Skeletal muscle tissue (tissue), 4 donors: ENCODE results near the gene CGB2. TPM values are rescaled to one million over a fixed set of nuclear protein-coding genes. Genes with fewer than 3 reads are reported as not detected.

ENCODE experiments used
- H3K27ac ChIP-seq: one replicate; pipeline ENCODE4 v1.7.0; 2013; ENCODE audit warnings: mild to moderate bottlenecking, low read depth, low read length, inconsistent platforms
- H3K27me3 ChIP-seq, 3 donors: one replicate each; pipeline ENCODE4 v1.7.0; 2013; ENCODE audit warnings: low read length in 3 of 3; ENCODE audit not compliant: control insufficient read depth in 3 of 3, insufficient read depth in 3 of 3
- H3K36me3 ChIP-seq, 3 donors: one replicate each; pipeline ENCODE4 v1.7.0; 2013; ENCODE audit warnings: low read length in 3 of 3; ENCODE audit not compliant: control insufficient read depth in 3 of 3, insufficient read depth in 3 of 3
- H3K4me1 ChIP-seq, 3 donors: one replicate each; pipeline ENCODE4 v1.7.0; 2013; ENCODE audit warnings: low read length in 3 of 3, mild to moderate bottlenecking in 3 of 3; ENCODE audit not compliant: control insufficient read depth in 3 of 3, insufficient read depth in 3 of 3
- H3K4me3 ChIP-seq, 3 donors: one replicate each; pipeline ENCODE4 v1.7.0; 2013; ENCODE audit warnings: low read length in 3 of 3
- H3K9ac ChIP-seq, 3 donors: one replicate each; pipeline ENCODE4 v1.7.0; 2013; ENCODE audit warnings: low read length in 3 of 3, mild to moderate bottlenecking in 3 of 3, moderate library complexity in 2 of 3, low read depth in 1 of 3
- H3K9me3 ChIP-seq, 3 donors: one replicate each; pipeline ENCODE4 v1.7.0; 2013; ENCODE audit warnings: low read length in 3 of 3; ENCODE audit not compliant: control insufficient read depth in 3 of 3
- total RNA-seq: library from RNA; depleted of rRNA; stranded (reverse); fragments of >200 nt; gene quantifications from one replicate; pipeline ENCODE4 v1.2.3, GENCODE V29; 2014
- donor health status: Osteomylitis.

Gene CGB2
- total RNA-seq, 1 donor from 2014 or later, result not detected

DNA sequence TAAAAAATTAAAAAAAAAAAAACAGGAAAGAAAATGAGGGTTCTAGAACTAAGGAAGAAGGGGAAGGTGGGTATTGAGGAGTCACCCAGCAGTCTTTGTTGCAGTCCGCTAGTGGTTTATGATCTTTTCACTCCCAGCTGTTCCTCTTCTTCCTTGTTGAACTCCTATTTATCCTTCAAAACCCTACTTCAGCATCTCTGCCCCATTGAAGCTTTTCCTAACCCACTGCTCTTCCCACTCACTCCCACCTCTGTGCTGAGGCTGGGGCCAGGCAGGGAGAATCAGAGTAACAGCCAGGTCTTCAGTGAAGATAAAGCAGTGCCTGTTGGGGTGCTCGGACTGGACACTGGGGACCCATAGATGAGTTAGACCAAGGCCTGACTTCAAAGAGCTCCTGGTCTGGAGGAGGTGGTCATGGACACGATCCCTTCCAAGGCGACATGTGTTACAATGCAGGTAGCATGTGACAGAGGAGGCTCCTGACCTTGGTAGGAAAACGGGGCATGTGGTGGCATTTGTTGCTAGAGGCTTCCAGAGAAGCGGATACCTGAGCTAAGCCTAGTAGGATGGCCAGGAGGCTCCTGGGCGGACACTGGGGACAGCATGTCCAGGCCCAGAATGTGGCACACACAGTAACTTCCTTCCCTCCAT lies 26.6 kb upstream of the CGB2 start:
- H3K4me1 ChIP-seq, result no peaks in the 10 kb centered on the region
- H3K27ac ChIP-seq, result no peak overlapping the region
- H3K36me3 ChIP-seq, result peaks cover 40 to 48% (median 40%) of the 10 kb centered on the region in 3 donors
- no peaks in the 10 kb centered on the region for H3K9me3 ChIP-seq
- no peaks in the 10 kb centered on the region for H3K27me3 ChIP-seq
- H3K4me3 ChIP-seq, result no peak overlapping the region
- H3K9ac ChIP-seq, result no peak overlapping the region

DNA sequence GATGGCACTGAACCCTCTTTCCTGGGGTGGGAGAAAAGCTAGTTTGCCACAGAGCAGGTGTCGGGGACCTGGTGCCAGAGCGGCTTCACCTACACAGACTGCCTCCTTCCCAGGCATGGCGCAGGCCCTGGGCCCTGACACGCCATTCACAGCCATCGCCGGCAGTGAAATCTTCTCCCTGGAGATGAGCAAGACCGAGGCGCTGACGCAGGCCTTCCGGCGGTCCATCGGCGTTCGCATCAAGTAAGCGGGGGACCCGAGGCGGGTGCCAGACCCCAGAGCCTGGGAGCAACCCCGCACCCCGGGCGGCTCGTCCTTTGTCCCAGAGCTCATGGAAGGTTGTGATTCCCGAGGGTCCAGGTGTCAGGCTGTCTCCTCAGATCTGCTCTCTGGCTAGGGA lies 24.8 kb upstream of the CGB2 start:
- H3K27ac ChIP-seq, result no peak overlapping the region
- H3K9ac ChIP-seq, result no peak overlapping the region
- peaks cover 52 to 61% (median 56%) of the 10 kb centered on the region in 3 donors for H3K36me3 ChIP-seq

DNA sequence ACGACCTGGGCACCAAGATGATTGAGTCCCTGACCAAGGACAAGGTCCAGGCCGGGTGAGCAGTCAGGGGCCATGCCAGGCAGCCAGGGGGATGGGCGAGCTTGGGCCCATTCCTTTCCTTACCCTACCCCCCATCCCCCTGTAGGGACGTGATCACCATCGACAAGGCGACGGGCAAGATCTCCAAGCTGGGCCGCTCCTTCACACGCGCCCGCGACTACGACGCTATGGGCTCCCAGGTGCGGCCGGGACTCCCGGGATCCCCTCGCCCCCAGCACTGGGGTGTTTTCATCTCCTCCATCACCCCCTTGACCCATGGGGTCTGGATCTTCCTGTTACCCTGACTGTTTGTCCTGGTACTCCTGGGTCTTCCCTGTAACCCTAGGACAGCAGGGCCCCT lies 21.9 kb upstream of the CGB2 start:
- no peaks in the 10 kb centered on the region for H3K27me3 ChIP-seq
- no peak overlapping the region for H3K9ac ChIP-seq
- no peaks in the 10 kb centered on the region for H3K9me3 ChIP-seq
- no peaks in the 10 kb centered on the region for H3K4me1 ChIP-seq
- no peak overlapping the region for H3K27ac ChIP-seq
- H3K36me3 ChIP-seq, result peaks cover 53 to 63% (median 59%) of the 10 kb centered on the region in 3 donors
- no peak overlapping the region for H3K4me3 ChIP-seq

More for the DNA sequence above, 24.8 kb upstream of the CGB2 start:
- Histone ChIP-seq H3K9me3 (no peaks in the 10 kb centered on the region), H3K4me3 (no peak overlapping the region), H3K27me3 (no peaks in the 10 kb centered on the region), H3K4me1 (no peaks in the 10 kb centered on the region)

DNA sequence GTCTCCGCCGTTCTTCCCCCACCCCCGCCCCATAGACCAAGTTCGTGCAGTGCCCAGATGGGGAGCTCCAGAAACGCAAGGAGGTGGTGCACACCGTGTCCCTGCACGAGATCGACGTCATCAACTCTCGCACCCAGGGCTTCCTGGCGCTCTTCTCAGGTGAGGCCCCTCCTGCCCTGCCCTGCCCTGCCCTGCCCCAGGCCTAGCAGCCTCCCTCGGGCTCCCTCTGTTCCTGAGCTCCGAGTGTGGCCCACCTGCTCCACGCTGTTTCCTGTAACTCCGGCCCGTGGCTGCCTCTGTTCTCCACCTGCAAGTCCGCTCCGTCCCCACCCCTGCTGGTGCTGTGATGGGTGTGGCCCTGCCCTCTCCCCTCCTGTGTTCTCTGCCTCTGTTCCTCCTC lies 21.2 kb upstream of the CGB2 start:
- Histone ChIP-seq H3K36me3 (peaks cover 53 to 63% (median 60%) of the 10 kb centered on the region in 3 donors), H3K27ac (no peak overlapping the region), H3K4me3 (no peak overlapping the region), H3K9me3 (no peaks in the 10 kb centered on the region), H3K4me1 (no peaks in the 10 kb centered on the region), H3K9ac (no peak overlapping the region), H3K27me3 (no peaks in the 10 kb centered on the region)

DNA sequence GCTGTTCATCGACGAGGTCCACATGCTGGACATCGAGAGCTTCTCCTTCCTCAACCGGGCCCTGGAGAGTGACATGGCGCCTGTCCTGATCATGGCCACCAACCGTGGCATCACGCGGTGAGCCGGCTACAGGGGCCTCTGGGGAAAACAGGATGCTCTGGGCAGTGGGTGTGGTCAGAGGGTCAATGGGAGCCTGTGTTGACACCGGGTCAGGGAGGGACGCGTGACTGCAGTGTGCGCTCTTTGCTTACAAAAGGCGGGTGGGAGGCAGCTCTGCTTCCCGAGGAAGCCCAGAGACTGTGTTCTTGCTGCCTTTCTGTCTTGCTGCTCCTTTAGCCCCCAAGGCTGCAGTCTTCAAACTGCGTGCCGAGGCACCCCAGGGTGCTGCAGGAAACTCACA lies 20.5 kb upstream of the CGB2 start:
- H3K27ac ChIP-seq, result no peak overlapping the region
- H3K4me1 ChIP-seq, result no peaks in the 10 kb centered on the region
- H3K36me3 ChIP-seq, result peaks cover 53 to 67% (median 62%) of the 10 kb centered on the region in 3 donors
- no peaks in the 10 kb centered on the region for H3K27me3 ChIP-seq
- H3K9me3 ChIP-seq, result no peaks in the 10 kb centered on the region
- no peak overlapping the region for H3K4me3 ChIP-seq
- no peak overlapping the region for H3K9ac ChIP-seq

DNA sequence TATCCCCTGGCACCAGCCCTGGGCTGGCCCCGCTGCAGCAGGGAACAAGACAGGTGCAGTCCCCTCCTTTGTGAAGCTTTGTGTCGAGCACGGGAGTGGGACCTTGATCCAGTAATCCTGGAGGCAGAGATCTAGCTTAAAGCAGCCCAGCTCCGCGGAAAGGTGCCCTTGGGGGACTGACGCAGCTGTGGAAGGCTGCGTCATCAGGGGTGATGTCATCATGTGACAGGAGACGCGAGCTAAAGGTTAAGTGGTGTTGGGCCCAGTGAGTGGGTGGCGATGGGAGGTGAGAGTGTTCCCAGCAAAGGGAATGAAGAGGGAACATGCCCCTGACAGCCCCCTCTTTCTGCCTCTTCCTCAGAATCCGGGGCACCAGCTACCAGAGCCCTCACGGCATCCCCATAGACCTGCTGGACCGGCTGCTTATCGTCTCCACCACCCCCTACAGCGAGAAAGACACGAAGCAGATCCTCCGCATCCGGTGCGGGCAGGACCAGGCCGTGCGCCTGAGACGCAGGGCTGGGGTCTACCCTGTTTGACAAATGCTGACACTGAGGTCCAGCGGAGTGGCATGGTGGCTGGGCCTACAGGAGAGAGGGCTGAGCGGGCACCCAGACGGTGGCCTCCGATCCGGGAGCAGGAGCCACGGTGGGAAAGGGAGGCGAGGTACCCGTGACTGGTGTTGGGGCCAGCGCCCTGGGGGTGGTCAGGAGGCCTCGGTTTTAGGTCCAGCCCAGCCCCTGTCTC lies 17.4 kb upstream of the CGB2 start:
- no peaks in the 10 kb centered on the region for H3K9me3 ChIP-seq
- H3K27ac ChIP-seq, result no peak overlapping the region
- H3K4me3 ChIP-seq, result no peak overlapping the region
- peaks cover under 1 to 3% (median 3%) of the 10 kb centered on the region in 3 donors for H3K27me3 ChIP-seq
- peaks cover 12 to 20% (median 15%) of the 10 kb centered on the region in 3 donors for H3K4me1 ChIP-seq
- peaks cover 38 to 54% (median 50%) of the 10 kb centered on the region in 3 donors for H3K36me3 ChIP-seq
- no peak overlapping the region for H3K9ac ChIP-seq

DNA sequence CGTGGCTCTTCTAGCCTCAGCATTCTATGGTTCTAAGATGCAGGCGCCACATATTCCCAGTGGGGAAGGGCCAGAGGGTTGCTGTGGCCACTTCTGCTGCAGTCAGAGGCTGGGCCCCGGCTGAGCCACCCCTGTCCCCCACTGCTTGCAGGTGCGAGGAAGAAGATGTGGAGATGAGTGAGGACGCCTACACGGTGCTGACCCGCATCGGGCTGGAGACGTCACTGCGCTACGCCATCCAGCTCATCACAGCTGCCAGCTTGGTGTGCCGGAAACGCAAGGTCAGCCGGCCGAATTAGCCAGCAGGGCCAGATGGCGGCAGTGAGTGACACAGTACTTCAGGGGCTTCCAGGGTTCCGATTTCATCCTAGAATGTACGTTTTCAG lies 16.8 kb upstream of the CGB2 start:
- no peak overlapping the region for H3K4me3 ChIP-seq
- H3K27ac ChIP-seq, result no peak overlapping the region
- no peak overlapping the region for H3K9ac ChIP-seq
- H3K9me3 ChIP-seq, result no peaks in the 10 kb centered on the region
- peaks cover 33 to 48% (median 44%) of the 10 kb centered on the region in 3 donors for H3K36me3 ChIP-seq
- H3K4me1 ChIP-seq, result peaks cover 15 to 21% (median 16%) of the 10 kb centered on the region in 3 donors
- H3K27me3 ChIP-seq, result peaks cover 3 to 6% (median 4%) of the 10 kb centered on the region in 3 donors

DNA sequence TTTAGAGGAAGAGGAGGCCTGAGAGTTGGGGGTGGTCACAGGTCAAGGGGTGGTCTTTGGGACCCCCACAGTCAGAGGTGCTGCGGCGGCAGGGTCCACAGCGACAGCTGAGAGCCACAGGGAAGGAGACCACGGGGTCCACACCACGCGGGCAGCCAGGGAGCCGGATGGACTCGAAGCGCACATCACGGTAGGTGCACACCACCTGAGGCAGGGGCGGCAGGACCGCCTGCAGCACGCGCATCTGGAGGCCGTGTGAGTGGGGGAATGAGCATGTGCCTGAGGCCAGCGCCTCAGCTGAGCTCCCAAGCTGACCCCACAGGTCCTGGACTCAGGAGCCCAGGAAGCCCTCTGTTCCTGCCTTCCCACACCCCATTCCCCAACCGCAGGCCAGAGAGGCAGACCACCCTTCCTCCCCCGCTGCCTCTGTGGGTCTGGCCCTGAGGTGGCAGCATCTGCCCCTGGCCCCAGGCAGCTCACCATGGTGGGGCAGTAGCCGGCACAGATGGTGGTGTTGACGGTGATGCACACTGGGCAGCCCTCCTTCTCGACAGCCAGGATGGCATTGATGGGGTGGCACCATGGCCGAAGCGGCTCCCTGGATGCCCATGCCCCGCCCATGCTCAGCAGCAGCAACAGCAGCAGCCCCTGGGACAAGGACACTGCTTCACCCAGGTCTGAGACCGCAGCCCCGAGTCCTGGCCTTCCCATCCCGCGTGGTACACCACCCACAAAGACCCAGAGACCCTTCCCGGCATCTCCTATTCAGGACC lies 15.4 kb upstream of the CGB2 start:
- Histone ChIP-seq H3K27me3 (peaks cover 3 to 10% (median 4%) of the 10 kb centered on the region in 3 donors), H3K4me3 (no peak overlapping the region), H3K27ac (no peak overlapping the region), H3K36me3 (peaks cover 26 to 40% (median 33%) of the 10 kb centered on the region in 3 donors), H3K4me1 (peaks cover 15 to 21% (median 16%) of the 10 kb centered on the region in 3 donors), H3K9me3 (no peaks in the 10 kb centered on the region), H3K9ac (no peak overlapping the region)

DNA sequence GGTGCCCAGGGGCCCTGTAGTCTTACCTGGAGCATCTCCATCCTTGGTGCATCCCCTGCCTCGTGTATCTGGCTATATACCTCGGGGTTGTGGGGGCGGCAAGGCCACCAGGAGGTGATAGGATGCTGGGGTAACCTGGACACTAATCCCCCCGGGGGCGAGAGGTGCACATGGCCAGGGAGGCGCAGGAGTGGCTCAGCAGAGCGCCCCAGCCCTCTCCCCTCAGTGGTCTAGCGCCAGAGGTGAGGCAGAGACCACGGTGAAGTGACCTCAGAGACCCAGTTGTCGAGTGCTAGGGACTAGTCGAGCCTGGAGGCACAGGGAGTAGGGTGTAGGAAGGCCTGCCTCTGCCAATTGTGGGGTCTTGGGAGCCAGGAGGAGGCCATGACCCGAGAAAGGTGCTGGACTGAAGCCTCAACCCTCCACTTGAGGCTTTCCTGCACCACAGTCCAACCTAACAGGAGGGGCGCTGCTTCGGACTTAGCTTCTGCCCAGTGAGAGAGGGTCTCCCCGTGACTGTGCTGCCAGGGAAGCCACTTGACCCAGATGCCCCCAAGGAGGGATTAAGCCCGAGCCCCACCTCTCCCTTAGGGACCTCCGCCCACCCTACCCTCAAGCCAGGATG lies 14.5 kb upstream of the CGB2 start, which contains the start of gene LHB:
Gene LHB (minus strand): TSS at position 51 of the 625 bp plus-strand sequence. CDS start 10 bp downstream, at position 41.
- H3K36me3 ChIP-seq, result peaks cover 17 to 31% (median 24%) of the 10 kb centered on the region in 3 donors
- no peak within 1 kb of the TSS for H3K27ac ChIP-seq
- H3K4me3 ChIP-seq, result peak within 1 kb of the TSS; percentile 54 to 61 (median 60)
- peaks cover 15 to 21% (median 16%) of the 10 kb centered on the region in 3 donors for H3K4me1 ChIP-seq
- H3K9me3 ChIP-seq, result no peaks in the 10 kb centered on the region
- H3K9ac ChIP-seq, result peak within 1 kb of the TSS in 2 of 3 donors; percentile 23 to 66
- H3K27me3 ChIP-seq, result peaks cover 3 to 11% (median 4%) of the 10 kb centered on the region in 3 donors
